Measurements from ENCODE around the gene EDA.

EDA gene

GRCh38 chrX:70054391-70054790 lies 438.5 kb downstream of the EDA start:
- FAIRE-seq, result no peak
- no peak for DNase-seq (ENCODE audit: low spot score)

- DNase-seq (ENCODE audit: low spot score), result no peak
- no peak for FAIRE-seq
Observed at GRCh38 chrX:70062076-70062475, 446.2 kb downstream of the EDA start, which contains the start of gene OTUD6A. OTUD6A (plus strand) TSS chrX:70062457; CDS start chrX:70062525, 68 bp downstream.

- FAIRE-seq (no peak), DNase-seq (ENCODE audit: low spot score) (no peak)
Observed at GRCh38 chrX:70062961-70063550, 447.1 kb downstream of the EDA start.

- no peak for DNase-seq (ENCODE audit: low spot score)
- FAIRE-seq, result no peak
Observed at GRCh38 chrX:70066646-70067045, 450.7 kb downstream of the EDA start.

- FAIRE-seq (no peak), DNase-seq (ENCODE audit: low spot score) (no peak)
Observed at GRCh38 chrX:70079297-70079696, 463.4 kb downstream of the EDA start.

GRCh38 chrX:70079870-70080269 lies 464.0 kb downstream of the EDA start:
- DNase-seq (ENCODE audit: low spot score), result no peak
- no peak for FAIRE-seq

GRCh38 chrX:70082723-70083122 lies 466.8 kb downstream of the EDA start:
- DNase-seq (ENCODE audit: low spot score), result no peak
- no peak for FAIRE-seq

- FAIRE-seq, result no peak
Observed at GRCh38 chrX:70084592-70085240, 468.8 kb downstream of the EDA start.

GRCh38 chrX:70087857-70088630 lies 472.1 kb downstream of the EDA start:
- FAIRE-seq, result no peak
- no peak for DNase-seq (ENCODE audit: low spot score)

More at GRCh38 chrX:70084592-70085240, 468.8 kb downstream of the EDA start:
- DNase-seq (ENCODE audit: low spot score), result no peak

- FAIRE-seq (no peak), DNase-seq (ENCODE audit: low spot score) (no peak)
Observed at GRCh38 chrX:70088751-70089150, 472.8 kb downstream of the EDA start.

All from RCC 7860 (cell line).